GM10847 (cell line): ENCODE data around the gene MOB3B.

Source experiments
- POLR2A ChIP-seq: IDR thresholded peaks from 2 replicates; pipeline ENCODE4 v1.6.1; 2011; ENCODE audit not compliant: insufficient read length; ENCODE audit errors: extremely low read depth

The MOB3B gene

DNA sequence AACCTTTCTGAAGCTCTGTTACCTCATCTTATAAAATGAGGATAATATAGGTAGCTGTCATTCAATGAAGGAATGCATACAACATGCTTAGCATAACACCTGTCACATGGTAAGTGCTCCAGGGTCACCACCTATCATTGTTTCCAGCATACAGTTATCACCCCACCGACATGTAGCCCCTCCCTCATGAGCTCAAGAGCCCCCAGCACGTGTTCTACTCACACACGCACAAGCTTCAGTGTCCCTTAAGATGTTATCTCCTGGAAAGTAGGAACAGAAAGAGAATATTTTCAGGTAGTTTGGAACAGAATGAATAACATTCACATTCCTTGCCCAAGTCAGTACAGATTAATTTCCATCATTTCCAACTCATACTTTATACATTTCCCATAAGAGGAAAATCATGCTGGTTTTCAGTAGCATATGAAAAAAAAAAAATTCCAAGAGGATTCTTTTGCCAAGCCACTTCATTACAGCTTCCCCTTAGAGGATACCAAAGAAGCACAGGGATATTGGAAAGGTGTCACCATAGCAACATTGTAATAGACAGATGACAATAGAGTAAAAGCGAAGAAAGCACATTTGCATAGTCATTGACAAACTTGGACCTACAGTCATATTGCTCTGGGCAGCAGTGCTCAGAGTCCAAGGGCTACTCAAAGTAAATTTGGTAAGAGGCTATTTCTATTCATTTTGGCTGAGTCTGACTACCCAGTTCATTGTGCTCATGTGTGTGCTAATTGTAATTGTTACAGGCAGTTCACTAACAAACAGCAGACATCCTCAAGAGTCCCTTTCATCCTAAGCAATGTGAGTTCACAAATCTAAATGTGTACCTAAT lies 1.5 kb upstream of the MOB3B start:
- TF ChIP-seq POLR2A, result no peak

- no peak for TF ChIP-seq POLR2A
Measured at GRCh38 chr9:27528886-27529315, 713 bp downstream of the MOB3B start.

- TF ChIP-seq POLR2A, result no peak
Measured at GRCh38 chr9:27528076-27528885, 1.3 kb downstream of the MOB3B start.

DNA sequence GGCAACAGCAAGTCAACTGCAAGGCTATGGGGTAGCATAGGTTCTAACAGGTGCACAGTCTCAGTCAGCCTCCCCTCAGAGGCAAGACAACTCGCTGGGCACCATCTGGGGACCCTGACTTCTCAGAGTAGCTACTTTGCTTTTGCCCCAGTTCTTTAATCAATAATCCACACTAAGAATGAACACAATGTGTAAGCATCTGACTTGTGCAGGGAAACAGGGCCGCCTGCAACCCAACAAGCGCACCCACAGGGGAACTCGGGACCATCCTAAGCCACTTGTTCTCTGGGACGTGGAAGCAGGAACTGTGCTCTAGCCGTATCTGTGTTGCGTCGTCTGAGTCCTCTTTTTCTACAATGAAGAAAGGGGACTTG lies 1.9 kb downstream of the MOB3B start:
- TF ChIP-seq POLR2A, result no peak

DNA sequence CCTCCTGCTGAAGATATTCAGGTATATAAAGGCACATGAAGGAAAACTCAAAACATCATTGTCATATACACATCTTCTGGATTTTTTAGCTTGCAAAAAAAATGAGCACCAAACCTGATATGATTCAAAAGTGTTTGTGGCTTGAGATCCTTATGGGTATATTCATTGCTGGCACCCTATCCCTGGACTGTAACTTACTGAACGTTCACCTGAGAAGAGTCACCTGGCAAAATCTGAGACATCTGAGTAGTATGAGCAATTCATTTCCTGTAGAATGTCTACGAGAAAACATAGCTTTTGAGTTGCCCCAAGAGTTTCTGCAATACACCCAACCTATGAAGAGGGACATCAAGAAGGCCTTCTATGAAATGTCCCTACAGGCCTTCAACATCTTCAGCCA lies 5.4 kb downstream of the MOB3B start, which contains the start of gene IFNK:
TSS of gene IFNK (plus strand) at position 55 of the 400 bp plus-strand sequence. CDS start at position 102, 47 bp downstream.
- TF ChIP-seq POLR2A, result no peak

DNA sequence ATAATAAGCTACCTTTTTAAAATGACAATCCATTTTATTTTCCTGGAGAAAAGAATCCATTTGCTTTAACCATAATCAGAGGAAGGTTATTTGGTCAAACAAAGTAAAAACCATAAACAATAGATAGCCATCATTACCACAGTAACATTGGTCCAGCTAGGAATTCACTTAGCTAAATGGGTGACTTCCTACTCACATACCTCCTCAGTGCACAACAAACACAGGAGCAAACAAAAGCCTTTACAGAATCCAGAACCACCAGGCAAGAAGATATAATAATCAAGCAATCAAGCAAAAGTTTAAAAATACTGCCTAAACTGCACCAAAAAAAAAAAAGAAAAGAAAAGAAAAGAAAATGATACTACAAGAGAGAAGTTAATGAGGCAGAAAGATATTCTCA lies 6.5 kb downstream of the MOB3B start:
- no peak for TF ChIP-seq POLR2A

- no peak for TF ChIP-seq POLR2A
Measured at GRCh38 chr9:27520986-27521385, 8.6 kb downstream of the MOB3B start.

GRCh38 chr9:27519466-27520465 lies 9.8 kb downstream of the MOB3B start:
- no peak for TF ChIP-seq POLR2A

GRCh38 chr9:27518809-27519208 lies 10.8 kb downstream of the MOB3B start:
- no peak for TF ChIP-seq POLR2A

GRCh38 chr9:27518006-27518405 lies 11.6 kb downstream of the MOB3B start:
- TF ChIP-seq POLR2A, result no peak

- no peak for TF ChIP-seq POLR2A
Measured at GRCh38 chr9:27514551-27514950, 15.1 kb downstream of the MOB3B start.

DNA sequence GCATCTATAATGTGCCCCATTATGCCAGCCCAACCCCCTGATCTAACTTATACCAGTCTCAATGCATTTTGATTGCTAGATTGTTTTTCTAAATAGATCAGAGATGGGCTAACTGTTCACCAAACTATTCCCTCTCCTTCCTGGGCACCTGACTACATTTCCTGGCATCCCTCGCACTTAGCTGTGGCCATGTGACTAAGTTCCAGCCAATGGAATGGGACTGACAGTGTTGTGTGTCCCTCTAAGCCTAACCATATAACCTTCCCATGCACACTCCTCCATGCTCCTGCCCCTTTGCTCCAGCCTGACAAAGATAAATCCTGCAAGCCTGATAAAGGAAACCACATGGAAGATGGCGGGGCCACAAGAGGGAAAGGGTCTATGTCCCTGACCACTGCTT lies 17.8 kb downstream of the MOB3B start:
- no peak for TF ChIP-seq POLR2A

GRCh38 chr9:27510780-27511179 lies 18.8 kb downstream of the MOB3B start:
- TF ChIP-seq POLR2A, result no peak

DNA sequence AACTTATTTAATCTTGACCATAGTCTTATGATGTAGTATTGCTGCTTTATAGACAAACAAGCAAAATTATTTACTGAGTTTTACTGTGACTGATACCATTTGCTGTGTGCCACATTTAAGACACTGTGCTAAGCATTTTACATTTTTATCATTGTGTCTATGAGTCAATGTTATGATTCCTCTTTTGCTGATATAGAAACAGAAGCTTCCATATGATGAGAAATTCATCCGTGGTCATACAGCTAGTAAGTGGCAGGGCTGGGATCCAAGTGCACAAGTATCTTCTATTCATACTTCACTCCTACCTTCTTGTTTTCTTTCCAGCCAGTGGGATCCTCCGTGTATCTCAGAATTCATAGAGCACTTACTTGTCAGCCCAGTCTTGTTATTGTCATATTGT lies 22.6 kb downstream of the MOB3B start:
- no peak for TF ChIP-seq POLR2A

- no peak for TF ChIP-seq POLR2A
Measured at GRCh38 chr9:27505744-27506161, 23.9 kb downstream of the MOB3B start.
